Esophagus muscularis mucosa (tissue), 4 donors: ENCODE measurements around the gene NDST4.

Source experiments
- EP300 ChIP-seq: sonication (generic); formaldehyde crosslinking; IDR thresholded peaks from one replicate; pipeline ENCODE4 v1.6.1; 2017; ENCODE audit warnings: antibody characterized with exemption
- POLR2A ChIP-seq: fragments of 450-650 bp; IDR thresholded peaks from one replicate; pipeline ENCODE4 v1.6.1; 2017; ENCODE audit warnings: antibody characterized with exemption, moderate library complexity, mild to moderate bottlenecking, low read depth
- POLR2AphosphoS5 ChIP-seq, 2 donors: sonication (generic); formaldehyde crosslinking; IDR thresholded peaks; one replicate each; pipeline ENCODE4 v1.6.1; 2017; ENCODE audit warnings: antibody characterized with exemption in 2 of 2
- TF ChIP-seq, protein P1 (sequence below), 3 experiments: fragments of 200-600 bp in 2 of 3; fragments of 450-650 bp in 1 of 3; sonication (generic) in 2 of 3; IDR thresholded peaks; one replicate each; pipeline ENCODE4 v1.5.1; 2017 to 2019; ENCODE audit warnings: antibody characterized with exemption in 3 of 3, mild to moderate bottlenecking in 2 of 3, moderate library complexity in 1 of 3

DNA sequence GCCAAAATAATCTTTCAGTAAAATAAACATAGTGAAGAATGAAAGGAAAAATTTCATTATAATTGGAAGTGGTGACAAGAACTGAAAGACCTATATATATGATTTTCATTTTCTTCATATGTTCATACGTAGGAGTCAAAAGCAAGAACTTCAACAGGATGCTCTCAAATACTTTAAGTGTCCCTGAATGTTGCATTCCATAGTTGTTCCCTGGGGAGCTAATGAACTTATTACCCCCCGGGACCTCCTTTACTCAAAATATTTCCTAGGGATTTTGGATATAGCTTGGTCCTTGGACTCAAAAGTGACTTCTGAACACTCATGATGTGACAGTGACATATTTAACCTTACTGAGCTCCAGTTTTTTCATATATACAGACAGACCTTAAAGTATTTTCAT is 44.9 kb upstream of the NDST4 start:
- TF ChIP-seq, protein P1, sequence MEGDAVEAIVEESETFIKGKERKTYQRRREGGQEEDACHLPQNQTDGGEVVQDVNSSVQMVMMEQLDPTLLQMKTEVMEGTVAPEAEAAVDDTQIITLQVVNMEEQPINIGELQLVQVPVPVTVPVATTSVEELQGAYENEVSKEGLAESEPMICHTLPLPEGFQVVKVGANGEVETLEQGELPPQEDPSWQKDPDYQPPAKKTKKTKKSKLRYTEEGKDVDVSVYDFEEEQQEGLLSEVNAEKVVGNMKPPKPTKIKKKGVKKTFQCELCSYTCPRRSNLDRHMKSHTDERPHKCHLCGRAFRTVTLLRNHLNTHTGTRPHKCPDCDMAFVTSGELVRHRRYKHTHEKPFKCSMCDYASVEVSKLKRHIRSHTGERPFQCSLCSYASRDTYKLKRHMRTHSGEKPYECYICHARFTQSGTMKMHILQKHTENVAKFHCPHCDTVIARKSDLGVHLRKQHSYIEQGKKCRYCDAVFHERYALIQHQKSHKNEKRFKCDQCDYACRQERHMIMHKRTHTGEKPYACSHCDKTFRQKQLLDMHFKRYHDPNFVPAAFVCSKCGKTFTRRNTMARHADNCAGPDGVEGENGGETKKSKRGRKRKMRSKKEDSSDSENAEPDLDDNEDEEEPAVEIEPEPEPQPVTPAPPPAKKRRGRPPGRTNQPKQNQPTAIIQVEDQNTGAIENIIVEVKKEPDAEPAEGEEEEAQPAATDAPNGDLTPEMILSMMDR (IDR thresholded peaks at IDR 0.05): no peak
- TF ChIP-seq EP300 (no peak), POLR2A (no peak), POLR2AphosphoS5 (IDR thresholded peaks at IDR 0.05) (no peak)
